K562 (cell line): ENCODE data around the gene DNAH17. TPM values are rescaled to one million over a fixed set of nuclear protein-coding genes. Genes with fewer than 3 reads are reported as not detected.

ENCODE experiments used
- BRF1 ChIP-seq: IDR thresholded peaks from 3 replicates; pipeline ENCODE4 v1.6.1; 2011; ENCODE audit warnings: borderline replicate concordance, mild to moderate bottlenecking; ENCODE audit not compliant: insufficient read length; ENCODE audit errors: extremely low read depth
- CBFA2T2 ChIP-seq: fragments of 450-650 bp; conservative IDR thresholded peaks from 2 replicates; pipeline ENCODE4 v1.6.1; 2017; ENCODE audit warnings: mild to moderate bottlenecking
- DEAF1 ChIP-seq: fragments of 450-650 bp; formaldehyde crosslinking; IDR thresholded peaks from 2 replicates; pipeline ENCODE4 v1.4.0; 2020; ENCODE audit warnings: mild to moderate bottlenecking, moderate library complexity
- DPF2 ChIP-seq: fragments of 450-650 bp; IDR thresholded peaks from 2 replicates; pipeline ENCODE4 v1.6.1; 2016
- FOSL1 ChIP-seq: fragments of 200-800 bp; sonication (Bioruptor generic); conservative IDR thresholded peaks from 2 replicates; pipeline ENCODE4 v1.6.1; 2016; ENCODE audit warnings: missing genetic modification characterization, missing compliant biosample characterization
- HNRNPH1 ChIP-seq: fragments of 200-400 bp; formaldehyde crosslinking; optimal IDR thresholded peaks from 2 replicates; pipeline ENCODE3; 2017; ENCODE audit warnings: low read depth, mild to moderate bottlenecking, low read length, moderate library complexity
- KLF16 ChIP-seq: IDR thresholded peaks from 2 replicates; pipeline ENCODE4 v1.6.1; 2016; ENCODE audit warnings: antibody characterized with exemption
- MAFF ChIP-seq: IDR thresholded peaks from 2 replicates; pipeline ENCODE4 v1.6.1; 2012; ENCODE audit warnings: low read length, improper control_type of control experiment
- MTA1 ChIP-seq: fragments of 450-650 bp; IDR thresholded peaks from 2 replicates; pipeline ENCODE4 v1.6.1; 2017; ENCODE audit warnings: borderline replicate concordance
- MTF1 ChIP-seq: fragments of 250-450 bp; sonication (Bioruptor Pico); IDR thresholded peaks from 2 replicates; pipeline ENCODE4 v1.9.0; 2021; ENCODE audit warnings: moderate library complexity, mild to moderate bottlenecking, inconsistent platforms, borderline replicate concordance
- NCOR1 ChIP-seq: fragments of 450-650 bp; IDR thresholded peaks from 2 replicates; pipeline ENCODE4 v1.6.1; 2016; ENCODE audit warnings: mild to moderate bottlenecking, moderate library complexity
- NFE2 ChIP-seq: IDR thresholded peaks from 2 replicates; pipeline ENCODE4 v1.6.1; 2014; ENCODE audit warnings: antibody characterized with exemption, low read depth
- RAD51 ChIP-seq: fragments of 450-650 bp; IDR thresholded peaks from 2 replicates; pipeline ENCODE4 v1.7.1; 2016; ENCODE audit warnings: low read depth, mild to moderate bottlenecking, borderline replicate concordance
- RCOR1 ChIP-seq, 2 experiments: IDR thresholded peaks; 2 replicates each; pipeline ENCODE4 v1.6.1; 2012; ENCODE audit warnings: low read depth in 2 of 2, low read length in 2 of 2, borderline replicate concordance in 1 of 2, improper control_type of control experiment in 1 of 2
- SIN3B ChIP-seq: fragments of 450-650 bp; IDR thresholded peaks from 2 replicates; pipeline ENCODE4 v1.6.1; 2017; ENCODE audit warnings: low read depth, mild to moderate bottlenecking, moderate library complexity
- SMARCE1 ChIP-seq: fragments of 450-650 bp; IDR thresholded peaks from 2 replicates; pipeline ENCODE4 v1.7.1; 2016; ENCODE audit warnings: mild to moderate bottlenecking
- SOX6 ChIP-seq: fragments of 450-650 bp; IDR thresholded peaks from 2 replicates; pipeline ENCODE4 v1.6.1; 2014; ENCODE audit warnings: mild to moderate bottlenecking
- SRSF1 ChIP-seq: fragments of 200-400 bp; formaldehyde crosslinking; IDR thresholded peaks from 2 replicates; pipeline ENCODE4 v1.6.1; 2017; ENCODE audit warnings: mild to moderate bottlenecking, low read depth, low read length, moderate library complexity
- SRSF3 ChIP-seq: fragments of 200-400 bp; formaldehyde crosslinking; IDR thresholded peaks from 2 replicates; pipeline ENCODE4 v1.6.1; 2016; ENCODE audit warnings: mild to moderate bottlenecking, low read length, moderate library complexity; ENCODE audit not compliant: insufficient read depth
- TAL1 ChIP-seq: fragments of 450-650 bp; IDR thresholded peaks from 2 replicates; pipeline ENCODE4 v1.6.1; 2016; ENCODE audit warnings: mild to moderate bottlenecking
- TBL1XR1 ChIP-seq, 2 experiments: IDR thresholded peaks; 2 replicates each; pipeline ENCODE4 v1.6.1; 2012; ENCODE audit warnings: improper control_type of control experiment in 2 of 2, low read length in 2 of 2, mild to moderate bottlenecking in 1 of 2
- TCF3 ChIP-seq: sonication (generic); formaldehyde crosslinking; IDR thresholded peaks from 2 replicates; pipeline ENCODE4 v1.4.0; 2020; ENCODE audit warnings: mild to moderate bottlenecking, missing genetic modification reagents
- TFAP4 ChIP-seq: sonication (generic); formaldehyde crosslinking; IDR thresholded peaks from 2 replicates; pipeline ENCODE4 v1.8.0; 2022; ENCODE audit warnings: missing genetic modification reagents, mild to moderate bottlenecking, moderate library complexity, borderline replicate concordance
- TRIM28 ChIP-seq: fragments of 450-650 bp; IDR thresholded peaks from 2 replicates; pipeline ENCODE4 v1.6.1; 2017
- ZC3H8 ChIP-seq: fragments of 450-650 bp; IDR thresholded peaks from 2 replicates; pipeline ENCODE4 v1.6.1; 2017
- ZFX ChIP-seq: sonication (generic); formaldehyde crosslinking; IDR thresholded peaks from 2 replicates; pipeline ENCODE4 v1.8.0; 2022; ENCODE audit warnings: mild to moderate bottlenecking, missing genetic modification reagents, moderate library complexity
- ZNF165 ChIP-seq: fragments of 250-450 bp; sonication (Bioruptor Pico); IDR thresholded peaks from 2 replicates; pipeline ENCODE4 v1.4.0; 2020; ENCODE audit warnings: borderline replicate concordance
- polyA plus RNA-seq, 8 experiments: library from polyadenylated mRNA; depleted of rRNA in 4 of 8; stranded (reverse) in 5 of 8; unstranded in 3 of 8; fragments of >200 nt; fragmentation: Nextera tagmentation in 2 of 8; fragmentation: Illumina TruSeq in 1 of 8; extraction: Ambion mirVana in 2 of 8; extraction: Trizol in 1 of 8; gene quantifications; 2 replicates each; pipeline versions ENCODE4 v1.2.1 to v1.2.3, GENCODE V29; 2011 to 2014; ENCODE audit warnings: inconsistent platforms in 1 of 8, missing spikeins in 1 of 8
- total RNA-seq, 7 experiments: library from RNA; depleted of rRNA in 6 of 7; stranded (reverse); fragments of >200 nt in 6 of 7; fragmentation: Illumina TruSeq in 2 of 7; extraction: Trizol in 2 of 7; gene quantifications; 2 replicates each; pipeline versions ENCODE4 v1.2.1 to v1.2.3, GENCODE V29; 2011 to 2021; ENCODE audit warnings: low replicate concordance in 1 of 7
- TF ChIP-seq, protein P1 (sequence below): fragments of 450-650 bp; formaldehyde crosslinking; IDR thresholded peaks from 2 replicates; pipeline ENCODE4 v1.4.0; 2020; ENCODE audit warnings: mild to moderate bottlenecking, moderate library complexity

DNAH17 gene
- total and polyA plus RNA-seq, 9 of the 15 experiments (the other 6 are each of a cell fraction or from before 2014, with no cell fraction given): under 0.01 to 0.06 (median 0.03) TPM; not detected in 5

- TF ChIP-seq TFAP4 (CRISPR knock-in tag) (peak; percentile 54; the same call in 1 of the 2 replicates), MTA1 (no peak), TRIM28 (no peak), FOSL1 (tag) (peak; percentile 53), CBFA2T2 (peak; percentile 55), KLF16 (peak; percentile 54), BRF1 (no peak), SIN3B (no peak), NFE2 (no peak), DEAF1 (no peak), ZFX (no peak), MAFF (peak; percentile 2; the same call in 1 of the 2 replicates), ZC3H8 (no peak), RAD51 (0 out of 2 replicates have a peak, but pooled peaks have one; percentile 13), RCOR1 (IDR thresholded peaks at IDR 0.05; ENCODE audit: borderline replicate concordance in 1 of 2, low read depth in 2 of 2, low read length in 2 of 2) (peak in 1 of 2 experiments; percentile 86; a peak in 2 of 4 replicates), MTF1 (no peak), TCF3 (CRISPR knock-in tag) (peak; percentile 48), SOX6 (0 out of 2 replicates have a peak, but pooled peaks have one; percentile 21), TAL1 (peak; percentile 63), SRSF3 (no peak), SMARCE1 (peak; percentile 41; the same call in 1 of the 2 replicates), SRSF1 (no peak), DPF2 (no peak), HNRNPH1 (no peak), NCOR1 (no peak), ZNF165 (CRISPR knock-in tag) (no peak), TBL1XR1 (IDR thresholded peaks at IDR 0.05; ENCODE audit: low read length in 2 of 2) (0 out of 4 replicates have a peak, but pooled peaks of 1 of the 2 experiments have one; percentile 20)
- TF ChIP-seq, protein P1, sequence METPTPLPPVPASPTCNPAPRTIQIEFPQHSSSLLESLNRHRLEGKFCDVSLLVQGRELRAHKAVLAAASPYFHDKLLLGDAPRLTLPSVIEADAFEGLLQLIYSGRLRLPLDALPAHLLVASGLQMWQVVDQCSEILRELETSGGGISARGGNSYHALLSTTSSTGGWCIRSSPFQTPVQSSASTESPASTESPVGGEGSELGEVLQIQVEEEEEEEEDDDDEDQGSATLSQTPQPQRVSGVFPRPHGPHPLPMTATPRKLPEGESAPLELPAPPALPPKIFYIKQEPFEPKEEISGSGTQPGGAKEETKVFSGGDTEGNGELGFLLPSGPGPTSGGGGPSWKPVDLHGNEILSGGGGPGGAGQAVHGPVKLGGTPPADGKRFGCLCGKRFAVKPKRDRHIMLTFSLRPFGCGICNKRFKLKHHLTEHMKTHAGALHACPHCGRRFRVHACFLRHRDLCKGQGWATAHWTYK (CRISPR knock-in tag): no peak
Measured at GRCh38 chr17:78374189-78374588, 203.0 kb downstream of the DNAH17 start (continued).
